Measurements from ENCODE around the gene LRG1. TPM values are rescaled to one million over a fixed set of nuclear protein-coding genes. Genes with fewer than 3 reads are reported as not detected.

Gene LRG1
- total RNA-seq, 1 experiment from 2014 or later, result 0.51 TPM

DNA sequence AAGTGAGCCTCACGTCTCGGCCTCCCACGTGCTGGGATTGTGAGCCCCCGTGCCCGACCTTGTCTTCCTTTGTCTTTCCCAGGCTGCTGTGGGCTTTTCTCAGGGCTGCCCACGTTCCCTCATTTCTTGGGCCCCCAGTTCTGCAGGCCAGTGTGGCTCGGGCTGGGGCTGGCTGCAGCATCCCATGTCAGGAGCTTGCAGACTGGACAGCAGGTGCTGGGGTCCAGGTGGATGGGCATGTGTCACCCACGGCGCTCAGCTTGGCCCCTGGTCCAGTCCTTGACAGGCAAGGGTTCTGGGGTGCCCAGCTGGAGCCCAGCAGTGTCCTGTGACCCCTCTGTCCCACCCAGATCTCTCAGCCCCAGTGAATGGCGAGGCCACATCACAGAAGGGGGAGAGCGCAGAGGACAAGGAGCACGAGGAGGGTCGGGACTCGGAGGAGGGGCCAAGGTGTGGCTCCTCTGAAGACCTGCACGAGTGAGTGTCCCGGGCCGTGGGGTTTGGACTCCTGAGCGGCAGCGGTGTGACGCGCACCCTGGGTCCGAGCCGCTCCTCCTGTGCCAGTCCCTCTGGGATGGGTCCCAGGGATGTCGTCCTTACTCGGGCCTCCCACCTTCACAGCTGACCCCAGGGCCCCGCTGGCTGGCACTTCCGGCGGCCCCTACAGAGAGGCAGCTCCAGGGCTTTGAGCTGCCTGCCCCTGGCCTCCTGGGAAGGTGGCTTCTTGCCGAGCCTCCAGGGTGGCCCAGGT, 38.8 kb downstream of the LRG1 start:
- Histone ChIP-seq H3K9me3 (ENCODE audit: low read length) (no peaks in the 10 kb centered on the region), H2AFZ (ENCODE audit: low read length) (no peak overlapping the region), H3K27ac (ENCODE audit: low read length) (no peak overlapping the region), H4K20me1 (ENCODE audit: low read length) (no peaks in the 10 kb centered on the region), H3K4me1 (ENCODE audit: insufficient read depth, low read length) (no peaks in the 10 kb centered on the region), H3K9me2 (replicated peaks; ENCODE audit: low read length) (no peaks in the 10 kb centered on the region), H3K36me3 (ENCODE audit: low read depth, low read length) (peaks cover 5% of the 10 kb centered on the region; the same call in 1 of the 2 replicates), H3K9ac (ENCODE audit: low read length) (no peak overlapping the region), H3K4me2 (ENCODE audit: low read length) (no peak overlapping the region), H3F3A (ENCODE audit: low read length, unreplicated experiment) (no peaks in the 10 kb centered on the region), H3K4me3 (ENCODE audit: low read length) (no peak overlapping the region), H3K27me3 (ENCODE audit: low read length) (no peaks in the 10 kb centered on the region), H3K79me2 (ENCODE audit: low read length) (no peaks in the 10 kb centered on the region)
- CTCF ChIA-PET, result no interaction called here
- intact Hi-C loops (cut with micrococcal nuclease), result no loop called here
- ATAC-seq (no peak), DNase-seq (no peak)
- BruUV-seq (replicated peaks), result no TSS peak
- POLR2A ChIA-PET (ENCODE audit: unreplicated experiment), result no interaction called here
- TF ChIP-seq EZH2phosphoT487 (IDR thresholded peaks at IDR 0.05; ENCODE audit: borderline replicate concordance, low read length), result no peak
- TF ChIP-seq EZH2 (IDR thresholded peaks at IDR 0.05; ENCODE audit: low read length, unreplicated experiment), result no peak
- TF ChIP-seq, protein P1, sequence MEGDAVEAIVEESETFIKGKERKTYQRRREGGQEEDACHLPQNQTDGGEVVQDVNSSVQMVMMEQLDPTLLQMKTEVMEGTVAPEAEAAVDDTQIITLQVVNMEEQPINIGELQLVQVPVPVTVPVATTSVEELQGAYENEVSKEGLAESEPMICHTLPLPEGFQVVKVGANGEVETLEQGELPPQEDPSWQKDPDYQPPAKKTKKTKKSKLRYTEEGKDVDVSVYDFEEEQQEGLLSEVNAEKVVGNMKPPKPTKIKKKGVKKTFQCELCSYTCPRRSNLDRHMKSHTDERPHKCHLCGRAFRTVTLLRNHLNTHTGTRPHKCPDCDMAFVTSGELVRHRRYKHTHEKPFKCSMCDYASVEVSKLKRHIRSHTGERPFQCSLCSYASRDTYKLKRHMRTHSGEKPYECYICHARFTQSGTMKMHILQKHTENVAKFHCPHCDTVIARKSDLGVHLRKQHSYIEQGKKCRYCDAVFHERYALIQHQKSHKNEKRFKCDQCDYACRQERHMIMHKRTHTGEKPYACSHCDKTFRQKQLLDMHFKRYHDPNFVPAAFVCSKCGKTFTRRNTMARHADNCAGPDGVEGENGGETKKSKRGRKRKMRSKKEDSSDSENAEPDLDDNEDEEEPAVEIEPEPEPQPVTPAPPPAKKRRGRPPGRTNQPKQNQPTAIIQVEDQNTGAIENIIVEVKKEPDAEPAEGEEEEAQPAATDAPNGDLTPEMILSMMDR (conservative IDR thresholded peaks at IDR 0.05; ENCODE audit: low read depth, low read length), result no peak

DNA sequence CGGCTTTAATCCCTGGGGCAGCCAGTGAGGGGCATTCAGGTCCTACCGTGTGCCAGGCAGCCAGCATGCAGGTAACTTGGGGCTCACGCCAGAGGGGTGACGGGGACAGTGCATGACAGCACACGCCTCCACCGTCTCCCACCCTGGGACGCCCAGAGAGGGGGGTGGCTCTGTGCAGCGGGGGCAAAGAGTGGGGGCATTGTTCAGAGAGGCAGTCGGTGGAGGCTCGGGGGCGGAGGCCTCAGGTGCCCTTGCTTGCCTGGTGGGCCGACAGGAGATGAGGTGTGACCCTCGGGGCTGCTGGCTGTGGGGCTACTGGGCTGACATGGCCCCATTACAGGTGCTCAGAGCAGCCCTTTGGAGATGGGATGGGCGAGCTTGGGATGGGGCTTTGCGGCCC, 40.0 kb downstream of the LRG1 start:
- no TSS peak for BruUV-seq (replicated peaks)
- Histone ChIP-seq H3K36me3 (ENCODE audit: low read depth, low read length) (peaks cover 5% of the 10 kb centered on the region; the same call in 1 of the 2 replicates), H3K9me3 (ENCODE audit: low read length) (no peaks in the 10 kb centered on the region), H3K27ac (ENCODE audit: low read length) (no peak overlapping the region), H3K4me1 (ENCODE audit: insufficient read depth, low read length) (no peaks in the 10 kb centered on the region), H3K27me3 (ENCODE audit: low read length) (no peaks in the 10 kb centered on the region), H3K4me2 (ENCODE audit: low read length) (no peak overlapping the region), H3K9ac (ENCODE audit: low read length) (no peak overlapping the region), H3K9me2 (replicated peaks; ENCODE audit: low read length) (no peaks in the 10 kb centered on the region), H3K4me3 (ENCODE audit: low read length) (no peak overlapping the region), H3K79me2 (ENCODE audit: low read length) (no peaks in the 10 kb centered on the region), H2AFZ (ENCODE audit: low read length) (no peak overlapping the region), H4K20me1 (ENCODE audit: low read length) (no peaks in the 10 kb centered on the region), H3F3A (ENCODE audit: low read length, unreplicated experiment) (no peaks in the 10 kb centered on the region)
- DNase-seq, result no peak
- ChIA-PET CTCF (no interaction called here), POLR2A (ENCODE audit: unreplicated experiment) (no interaction called here)
- TF ChIP-seq, protein P1 (conservative IDR thresholded peaks at IDR 0.05; ENCODE audit: low read depth, low read length), result no peak
- TF ChIP-seq EZH2 (IDR thresholded peaks at IDR 0.05; ENCODE audit: low read length, unreplicated experiment) (no peak), EZH2phosphoT487 (IDR thresholded peaks at IDR 0.05; ENCODE audit: borderline replicate concordance, low read length) (no peak)
- intact Hi-C loops (cut with micrococcal nuclease), result no loop called here
- ATAC-seq, result no peak

- H3K4me3 ChIP-seq (ENCODE audit: low read length), result no peak overlapping the region
- no peaks in the 10 kb centered on the region for H3K4me1 ChIP-seq (ENCODE audit: insufficient read depth, low read length)
- H3K27me3 ChIP-seq (ENCODE audit: low read length), result no peaks in the 10 kb centered on the region
- H3F3A ChIP-seq (ENCODE audit: low read length, unreplicated experiment), result no peaks in the 10 kb centered on the region
- TF ChIP-seq, protein P1 (conservative IDR thresholded peaks at IDR 0.05; ENCODE audit: low read depth, low read length), result no peak
- TF ChIP-seq EZH2 (IDR thresholded peaks at IDR 0.05; ENCODE audit: low read length, unreplicated experiment), result no peak
- intact Hi-C loops (cut with micrococcal nuclease), result no loop called here
- H3K36me3 ChIP-seq (ENCODE audit: low read depth, low read length), result peaks cover 5% of the 10 kb centered on the region; the same call in 1 of the 2 replicates
- H2AFZ ChIP-seq (ENCODE audit: low read length), result no peak overlapping the region
- DNase-seq, result no peak
- H3K9ac ChIP-seq (ENCODE audit: low read length), result no peak overlapping the region
- POLR2A ChIA-PET (ENCODE audit: unreplicated experiment), result no interaction called here
- BruUV-seq (replicated peaks), result no TSS peak
- no peak for ATAC-seq
- no peaks in the 10 kb centered on the region for H3K79me2 ChIP-seq (ENCODE audit: low read length)
- H3K27ac ChIP-seq (ENCODE audit: low read length), result no peak overlapping the region
- no peaks in the 10 kb centered on the region for H3K9me2 ChIP-seq (replicated peaks; ENCODE audit: low read length)
- H3K9me3 ChIP-seq (ENCODE audit: low read length), result no peaks in the 10 kb centered on the region
- CTCF ChIA-PET, result no interaction called here
- no peak overlapping the region for H3K4me2 ChIP-seq (ENCODE audit: low read length)
- H4K20me1 ChIP-seq (ENCODE audit: low read length), result no peaks in the 10 kb centered on the region
These were observed 40.5 kb downstream of the LRG1 start for GRCh38 chr19:4499318-4499717.
